Activated CD4-positive, alpha-beta T cell treated with anti-CD3 and anti-CD28 coated beads for 36 hours (primary cell): Measurements from ENCODE around the gene ESYT2. TPM values are rescaled to one million over a fixed set of nuclear protein-coding genes. Genes with fewer than 3 reads are reported as not detected.
"Not testable (repeated sequence)": the region's sequence is repeated elsewhere in the genome, so short reads cannot be mapped to it uniquely, and the experiment has no call there.

ENCODE experiments used
- ATAC-seq: fragments of 200-7000 bp; cut with Tn5 transposase; one replicate; pipeline ENCODE4 v1.10.0; 2021; ENCODE audit warnings: mild to moderate bottlenecking, moderate library complexity
- CTCF ChIA-PET: fragments of 350-600 bp; sonication (Branson Sonifier 250); formaldehyde crosslinking; loops from one replicate; lab custom pipeline; 2021; ENCODE audit warnings: antibody characterized with exemption; lab: Charles Lee
- POLR2A ChIA-PET: fragments of 350-600 bp; sonication (Branson Sonifier 250); formaldehyde crosslinking; loops from one replicate; lab custom pipeline; 2021; ENCODE audit warnings: antibody characterized with exemption, inconsistent platforms; lab: Charles Lee
- DNase-seq: peaks from one replicate; pipeline ENCODE4 v3.0.0-alpha.2; 2020
- H3K27ac Mint-ChIP-seq: one replicate; pipeline ENCODE4 v1.8.0; 2021; ENCODE audit warnings: mixed read lengths
- H3K27me3 Mint-ChIP-seq: one replicate; pipeline ENCODE4 v1.8.0; 2021; ENCODE audit warnings: mixed read lengths
- H3K36me3 Mint-ChIP-seq: one replicate; pipeline ENCODE4 v1.8.0; 2021; ENCODE audit warnings: low read depth, mixed read lengths
- H3K4me1 Mint-ChIP-seq: one replicate; pipeline ENCODE4 v1.8.0; 2021; ENCODE audit warnings: mixed read lengths
- H3K4me3 Mint-ChIP-seq: one replicate; pipeline ENCODE4 v1.8.0; 2021; ENCODE audit warnings: mild to moderate bottlenecking, moderate library complexity, mixed read lengths
- H3K9me3 Mint-ChIP-seq: one replicate; pipeline ENCODE4 v1.8.0; 2021; ENCODE audit warnings: low read depth, mixed read lengths
- intact Hi-C, 2 experiments: fragments of 100-400 bp; cut with DNase I in 1 of 2; cut with micrococcal nuclease in 1 of 2; formaldehyde crosslinking; loops; one replicate each; pipeline versions ENCODE4 v1.14.2 to v1.15.1; 2022 to 2024; cut with DNase I, micrococcal nuclease
- total RNA-seq, 2 experiments: library from RNA; stranded (reverse); gene quantifications; one replicate each; pipeline ENCODE4 v1.2.3, GENCODE V29; 2021

The ESYT2 gene
- total RNA-seq, 2 experiments from 2014 or later = 68.5 to 73.7 TPM

- POLR2A ChIA-PET = interaction anchor here (0.6 to 2.0 kb wide), 13 partner anchors 8 to 159 kb away, joined by 3 to 12 read pairs (median 3); partner anchors contain the start of genes ESYT2 and NCAPG2
- ATAC-seq (peak; percentile 77), DNase-seq (peak; percentile 83)
- intact Hi-C loops = loop anchor here (1.0 to 5.0 kb wide), 4 partner anchors 8 to 87 kb away; partner anchors contain the start of genes DYNC2I1 (in 1 of the 2) and ESYT2 (in 1 of the 2)
- no peaks in the 10 kb centered on the region for H3K27me3 Mint-ChIP-seq
- no peaks in the 10 kb centered on the region for H3K9me3 Mint-ChIP-seq
- CTCF ChIA-PET = interaction anchor here (0.6 to 1.2 kb wide), 4 partner anchors 9 to 113 kb away, joined by 3 to 5 read pairs (median 4); no protein-coding TSS in a partner anchor
- H3K36me3 Mint-ChIP-seq = peaks cover 8% of the 10 kb centered on the region
- peaks cover 41% of the 10 kb centered on the region for H3K4me1 Mint-ChIP-seq
- peak overlapping the region; percentile 92 for H3K27ac Mint-ChIP-seq
- H3K4me3 Mint-ChIP-seq = peak overlapping the region; percentile 78
Observed at GRCh38 chr7:158863611-158864506, 34.5 kb upstream of the ESYT2 start.

- H3K9me3 Mint-ChIP-seq, H3K36me3 Mint-ChIP-seq, H3K27me3 Mint-ChIP-seq: not testable (repeated sequence)
- intact Hi-C loops = loop anchor here (1.0 to 5.0 kb wide), 2 partner anchors 34 to 86 kb away; partner anchors contain the start of gene ESYT2 (in 1 of the 2)
- CTCF ChIA-PET = interaction anchor here (0.9 to 1.2 kb wide), 3 partner anchors 8 to 113 kb away, joined by 3 to 5 read pairs (median 3); no protein-coding TSS in a partner anchor
- Mint-ChIP-seq H3K4me1 (peaks cover 48% of the 10 kb centered on the region), H3K4me3 (peak overlapping the region; percentile 78), H3K27ac (peak overlapping the region; percentile 92)
- DNase-seq = peak; percentile 73
- POLR2A ChIA-PET = interaction anchor here (0.6 to 2.0 kb wide), 10 partner anchors 9 to 159 kb away, joined by 3 to 12 read pairs (median 3); partner anchors contain the start of genes ESYT2 and NCAPG2
- peak; percentile 61 for ATAC-seq
Observed at GRCh38 chr7:158862985-158863610, 33.8 kb upstream of the ESYT2 start.

GRCh38 chr7:158861936-158862704 lies 32.8 kb upstream of the ESYT2 start:
- Mint-ChIP-seq H3K4me3 (peak overlapping the region; percentile 6), H3K36me3 (peaks cover 8% of the 10 kb centered on the region), H3K27ac (peak overlapping the region; percentile 58), H3K9me3 (no peaks in the 10 kb centered on the region), H3K27me3 (no peaks in the 10 kb centered on the region), H3K4me1 (peaks cover 50% of the 10 kb centered on the region)
- DNase-seq (no peak), ATAC-seq (no peak)
- CTCF ChIA-PET = no interaction called here
- POLR2A ChIA-PET = no interaction called here
- intact Hi-C loops = loop anchor here in 1 of 2 experiments (5.0 kb wide), 1 partner anchor 85 kb away; no protein-coding TSS in a partner anchor

GRCh38 chr7:158861004-158861787 lies 31.9 kb upstream of the ESYT2 start:
- POLR2A ChIA-PET = interaction anchor here (0.6 kb wide), 1 partner anchor 9 kb away, joined by 4 read pairs; no protein-coding TSS in a partner anchor
- CTCF ChIA-PET = interaction anchor here (0.5 to 2.6 kb wide), 4 partner anchors 12 to 45 kb away, joined by 3 to 13 read pairs (median 3); no protein-coding TSS in a partner anchor
- peak overlapping the region; percentile 66 for H3K27ac Mint-ChIP-seq
- DNase-seq = no peak
- peaks cover 50% of the 10 kb centered on the region for H3K4me1 Mint-ChIP-seq
- intact Hi-C loops = loop anchor here in 1 of 2 experiments (5.0 kb wide), 1 partner anchor 84 kb away; no protein-coding TSS in a partner anchor
- H3K9me3 Mint-ChIP-seq = no peaks in the 10 kb centered on the region
- H3K27me3 Mint-ChIP-seq = no peaks in the 10 kb centered on the region
- ATAC-seq = no peak
- peaks cover 8% of the 10 kb centered on the region for H3K36me3 Mint-ChIP-seq
- no peak overlapping the region for H3K4me3 Mint-ChIP-seq

GRCh38 chr7:158860394-158860793 lies 31.1 kb upstream of the ESYT2 start:
- H3K36me3 Mint-ChIP-seq = peaks cover 8% of the 10 kb centered on the region
- ATAC-seq = no peak
- no peaks in the 10 kb centered on the region for H3K27me3 Mint-ChIP-seq
- H3K27ac Mint-ChIP-seq = no peak overlapping the region
- H3K4me1 Mint-ChIP-seq = peaks cover 48% of the 10 kb centered on the region
- intact Hi-C loops = loop anchor here in 1 of 2 experiments (5.0 kb wide), 1 partner anchor 83 kb away; no protein-coding TSS in a partner anchor
- CTCF ChIA-PET = interaction anchor here (1.0 to 2.6 kb wide), 3 partner anchors 12 to 45 kb away, joined by 3 to 13 read pairs (median 3); no protein-coding TSS in a partner anchor
- no peak overlapping the region for H3K4me3 Mint-ChIP-seq
- POLR2A ChIA-PET = no interaction called here
- H3K9me3 Mint-ChIP-seq = no peaks in the 10 kb centered on the region
- no peak for DNase-seq

- Mint-ChIP-seq H3K27ac (peak overlapping the region; percentile 72), H3K9me3 (no peaks in the 10 kb centered on the region), H3K36me3 (peaks cover 5% of the 10 kb centered on the region), H3K4me3 (no peak overlapping the region), H3K4me1 (peaks cover 36% of the 10 kb centered on the region), H3K27me3 (no peaks in the 10 kb centered on the region)
- DNase-seq (no peak), ATAC-seq (no peak)
- CTCF ChIA-PET = interaction anchor here (0.6 to 2.6 kb wide), 3 partner anchors 8 to 82 kb away, joined by 3 to 13 read pairs (median 3); no protein-coding TSS in a partner anchor
- intact Hi-C loops = no loop called here
- POLR2A ChIA-PET = interaction anchor here (0.9 kb wide), 1 partner anchor 67 kb away, joined by 3 read pairs; no protein-coding TSS in a partner anchor
Observed at GRCh38 chr7:158858592-158859503, 29.5 kb upstream of the ESYT2 start.

- Mint-ChIP-seq H3K4me1 (peaks cover 26% of the 10 kb centered on the region), H3K27me3 (no peaks in the 10 kb centered on the region), H3K27ac (no peak overlapping the region), H3K4me3 (peak overlapping the region; percentile 92), H3K9me3 (no peaks in the 10 kb centered on the region), H3K36me3 (no peaks in the 10 kb centered on the region)
- no peak for ATAC-seq
- no peak for DNase-seq
- POLR2A ChIA-PET = no interaction called here
- CTCF ChIA-PET = no interaction called here
- intact Hi-C loops = loop anchor here (1.0 to 2.0 kb wide), 8 partner anchors 7 to 200 kb away; partner anchors contain the start of genes ESYT2 (in 2 of the 2) and NCAPG2 (in 2 of the 2)
Observed at GRCh38 chr7:158856883-158857668, 27.8 kb upstream of the ESYT2 start.

- H3K4me3 Mint-ChIP-seq = peak overlapping the region; percentile 92
- intact Hi-C loops = no loop called here
Observed at GRCh38 chr7:158854681-158855081, 25.4 kb upstream of the ESYT2 start.

More at GRCh38 chr7:158854681-158855081, 25.4 kb upstream of the ESYT2 start:
- H3K27me3 Mint-ChIP-seq = no peaks in the 10 kb centered on the region
- H3K9me3 Mint-ChIP-seq = no peaks in the 10 kb centered on the region
- DNase-seq (no peak), ATAC-seq (no peak)
- ChIA-PET CTCF (interaction anchor here (0.6 to 1.2 kb wide), 3 partner anchors 9 to 25 kb away, joined by 3 to 5 read pairs (median 3); partner anchors contain the start of gene ESYT2), POLR2A (no interaction called here)
- peaks cover 23% of the 10 kb centered on the region for H3K4me1 Mint-ChIP-seq
- no peaks in the 10 kb centered on the region for H3K36me3 Mint-ChIP-seq
- no peak overlapping the region for H3K27ac Mint-ChIP-seq
